ENCODE results near the gene KCNIP1.

Gene KCNIP1

DNA sequence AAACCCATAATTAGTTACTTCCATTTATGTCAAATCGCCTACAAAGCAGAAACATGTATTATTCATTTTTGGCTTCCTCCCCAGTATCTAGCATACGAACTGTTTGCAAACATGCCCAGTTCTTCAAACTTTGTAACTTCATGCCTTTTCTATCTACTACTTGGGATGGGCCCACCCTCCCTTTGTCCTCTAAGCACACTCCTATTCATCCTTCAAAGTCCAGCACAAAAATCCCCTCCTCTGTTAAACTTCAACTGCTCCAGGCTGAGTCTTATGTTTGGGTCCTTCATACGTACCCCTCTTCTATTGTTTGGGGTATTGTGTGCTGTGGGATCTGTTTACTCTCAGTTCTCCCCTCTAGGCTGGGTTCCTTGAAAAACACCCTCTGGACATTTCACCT lies 55.5 kb downstream of the KCNIP1 start:
- Histone ChIP-seq H3K4me1 (ENCODE audit: control insufficient read depth in 2 of 2, insufficient read depth in 2 of 2, low read length in 2 of 2) (no peaks in the 10 kb centered on the region), H3K9me3 (ENCODE audit: control insufficient read depth in 2 of 2, low read length in 2 of 2) (no peaks in the 10 kb centered on the region), H3K9ac (ENCODE audit: low read depth in 1 of 2, low read length in 2 of 2) (no peak overlapping the region), H3K27me3 (ENCODE audit: control insufficient read depth in 2 of 2, insufficient read depth in 2 of 2, low read length in 2 of 2) (no peaks in the 10 kb centered on the region), H3K27ac (ENCODE audit: low read depth in 2 of 2, low read length in 2 of 2) (no peak overlapping the region), H3K4me3 (ENCODE audit: low read length in 2 of 2) (no peak overlapping the region), H3K36me3 (ENCODE audit: control insufficient read depth in 2 of 2, insufficient read depth in 2 of 2, low read length in 2 of 2) (no peaks in the 10 kb centered on the region)

DNA sequence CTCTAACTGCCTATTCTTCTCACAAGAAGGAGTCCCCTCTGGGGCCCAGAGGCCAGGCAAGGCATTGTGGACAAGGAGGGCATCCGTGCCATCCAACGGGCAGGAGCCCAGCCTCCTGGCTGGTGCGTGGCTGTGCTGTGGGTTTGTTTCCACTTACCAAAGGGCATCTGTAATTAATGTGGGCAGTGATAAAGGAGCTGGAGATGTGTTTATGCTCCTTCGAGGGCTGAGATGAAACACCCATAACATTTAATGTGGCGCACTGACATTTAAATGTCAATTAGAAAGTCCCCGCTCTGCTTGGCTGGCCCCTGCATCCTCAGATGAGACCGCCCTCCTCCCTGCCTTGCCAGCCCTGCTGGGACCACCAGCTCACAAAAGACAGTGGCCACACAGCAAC lies 57.1 kb downstream of the KCNIP1 start:
- Histone ChIP-seq H3K36me3 (ENCODE audit: control insufficient read depth in 2 of 2, insufficient read depth in 2 of 2, low read length in 2 of 2) (no peaks in the 10 kb centered on the region), H3K4me1 (ENCODE audit: control insufficient read depth in 2 of 2, insufficient read depth in 2 of 2, low read length in 2 of 2) (no peaks in the 10 kb centered on the region), H3K9ac (ENCODE audit: low read depth in 1 of 2, low read length in 2 of 2) (no peak overlapping the region), H3K4me3 (ENCODE audit: low read length in 2 of 2) (no peak overlapping the region), H3K27me3 (ENCODE audit: control insufficient read depth in 2 of 2, insufficient read depth in 2 of 2, low read length in 2 of 2) (no peaks in the 10 kb centered on the region), H3K27ac (ENCODE audit: low read depth in 2 of 2, low read length in 2 of 2) (no peak overlapping the region), H3K9me3 (ENCODE audit: control insufficient read depth in 2 of 2, low read length in 2 of 2) (no peaks in the 10 kb centered on the region)

DNA sequence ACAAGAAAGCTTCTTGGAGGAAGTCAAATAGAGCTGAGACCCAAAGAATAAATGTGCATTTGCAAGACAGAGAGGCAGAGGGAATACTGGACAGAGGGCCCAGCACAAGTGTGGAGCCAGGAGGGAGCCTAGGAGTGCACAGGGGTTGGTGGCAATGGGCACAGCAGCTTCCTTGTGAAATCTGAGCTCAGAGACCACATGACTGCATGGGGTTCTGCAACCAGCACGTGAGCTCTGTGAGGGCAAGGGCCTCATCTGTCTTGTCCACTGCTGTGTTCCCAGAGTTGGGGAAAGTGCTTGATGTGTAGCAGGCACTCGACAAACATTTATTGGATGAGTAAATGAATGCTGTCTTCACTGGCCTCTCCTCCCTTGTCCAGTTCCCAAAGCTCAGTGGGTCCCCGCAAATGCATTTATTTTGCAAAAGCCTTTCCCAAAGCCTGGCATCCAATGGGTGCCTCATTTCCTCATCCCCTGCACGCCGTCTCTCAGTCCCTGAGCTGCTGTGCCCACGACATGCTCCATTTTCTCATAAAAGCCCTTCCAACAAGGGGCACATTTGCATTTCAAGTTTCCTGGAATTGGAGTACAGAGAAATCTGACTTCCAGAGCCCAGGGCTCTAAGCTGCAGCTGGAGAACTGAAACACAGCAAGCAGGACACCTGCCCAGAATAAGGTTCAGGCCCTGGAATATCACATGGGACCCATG lies 58.5 kb downstream of the KCNIP1 start:
- Histone ChIP-seq H3K4me3 (ENCODE audit: low read length in 2 of 2) (no peak overlapping the region), H3K9ac (ENCODE audit: low read depth in 1 of 2, low read length in 2 of 2) (no peak overlapping the region), H3K9me3 (ENCODE audit: control insufficient read depth in 2 of 2, low read length in 2 of 2) (no peaks in the 10 kb centered on the region), H3K4me1 (ENCODE audit: control insufficient read depth in 2 of 2, insufficient read depth in 2 of 2, low read length in 2 of 2) (no peaks in the 10 kb centered on the region), H3K27ac (ENCODE audit: low read depth in 2 of 2, low read length in 2 of 2) (no peak overlapping the region), H3K27me3 (ENCODE audit: control insufficient read depth in 2 of 2, insufficient read depth in 2 of 2, low read length in 2 of 2) (peaks cover 0 to 2% of the 10 kb centered on the region in 2 donors), H3K36me3 (ENCODE audit: control insufficient read depth in 2 of 2, insufficient read depth in 2 of 2, low read length in 2 of 2) (no peaks in the 10 kb centered on the region)

DNA sequence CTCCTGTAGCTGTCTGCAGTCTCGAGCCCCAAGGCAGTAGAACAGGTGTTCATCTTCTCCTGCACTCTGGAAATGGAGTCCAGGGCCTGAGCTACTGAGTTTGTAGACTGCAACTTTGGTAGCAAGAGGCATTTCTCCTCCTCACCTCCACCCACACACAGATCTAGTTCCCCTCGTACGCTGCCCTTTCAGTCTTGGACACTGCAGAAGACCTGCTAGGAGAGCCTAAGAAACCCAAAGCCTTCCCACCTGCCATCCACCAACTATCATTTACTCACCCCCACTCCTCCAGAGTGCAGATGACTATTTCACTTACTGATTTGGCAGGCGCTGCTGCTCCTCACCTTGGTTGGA lies 59.0 kb downstream of the KCNIP1 start:
- H3K36me3 ChIP-seq (ENCODE audit: control insufficient read depth in 2 of 2, insufficient read depth in 2 of 2, low read length in 2 of 2), result no peaks in the 10 kb centered on the region
- no peaks in the 10 kb centered on the region for H3K4me1 ChIP-seq (ENCODE audit: control insufficient read depth in 2 of 2, insufficient read depth in 2 of 2, low read length in 2 of 2)
- no peak overlapping the region for H3K9ac ChIP-seq (ENCODE audit: low read depth in 1 of 2, low read length in 2 of 2)
- H3K27ac ChIP-seq (ENCODE audit: low read depth in 2 of 2, low read length in 2 of 2), result no peak overlapping the region
- no peak overlapping the region for H3K4me3 ChIP-seq (ENCODE audit: low read length in 2 of 2)
- H3K9me3 ChIP-seq (ENCODE audit: control insufficient read depth in 2 of 2, low read length in 2 of 2), result no peaks in the 10 kb centered on the region
- peaks cover 0 to 2% of the 10 kb centered on the region in 2 donors for H3K27me3 ChIP-seq (ENCODE audit: control insufficient read depth in 2 of 2, insufficient read depth in 2 of 2, low read length in 2 of 2)

DNA sequence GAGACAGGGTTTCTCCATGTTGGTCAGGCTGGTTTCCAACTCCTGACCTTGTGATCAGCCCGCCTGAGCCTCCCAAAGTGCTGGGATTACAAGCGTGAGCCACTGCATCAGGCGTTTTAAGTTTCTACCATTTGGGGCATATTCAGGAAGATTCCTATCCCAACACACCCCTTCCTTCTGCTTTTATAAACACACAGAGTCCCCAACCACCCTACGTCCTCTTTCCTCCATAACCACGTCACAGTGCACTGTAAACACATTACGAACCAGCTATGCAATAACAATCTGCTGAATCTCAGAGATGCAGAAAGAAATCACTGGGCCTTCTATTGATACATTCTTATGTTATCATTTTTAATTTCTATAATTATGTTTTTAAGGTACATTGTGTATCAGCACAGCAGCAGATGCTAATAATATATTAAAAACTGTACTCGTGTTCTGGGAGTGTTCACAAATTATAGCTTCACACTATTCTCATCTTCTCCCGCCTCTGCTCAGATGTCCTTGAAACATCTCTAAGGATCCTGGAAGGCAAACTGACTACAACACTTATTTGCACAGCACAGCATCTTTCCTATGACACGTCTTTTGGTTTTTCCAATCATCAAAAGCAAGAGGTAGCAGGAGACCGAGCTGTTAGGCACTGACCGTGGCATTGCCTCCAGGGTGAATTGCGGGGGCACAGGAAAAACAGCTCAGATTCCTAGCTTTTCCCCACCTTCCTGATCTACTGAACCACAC lies 60.2 kb downstream of the KCNIP1 start:
- Histone ChIP-seq H3K4me3 (ENCODE audit: low read length in 2 of 2) (no peak overlapping the region), H3K9ac (ENCODE audit: low read depth in 1 of 2, low read length in 2 of 2) (no peak overlapping the region), H3K4me1 (ENCODE audit: control insufficient read depth in 2 of 2, insufficient read depth in 2 of 2, low read length in 2 of 2) (no peaks in the 10 kb centered on the region), H3K9me3 (ENCODE audit: control insufficient read depth in 2 of 2, low read length in 2 of 2) (no peaks in the 10 kb centered on the region), H3K27ac (ENCODE audit: low read depth in 2 of 2, low read length in 2 of 2) (no peak overlapping the region), H3K36me3 (ENCODE audit: control insufficient read depth in 2 of 2, insufficient read depth in 2 of 2, low read length in 2 of 2) (no peaks in the 10 kb centered on the region), H3K27me3 (ENCODE audit: control insufficient read depth in 2 of 2, insufficient read depth in 2 of 2, low read length in 2 of 2) (peaks cover 0 to 2% of the 10 kb centered on the region in 2 donors)

DNA sequence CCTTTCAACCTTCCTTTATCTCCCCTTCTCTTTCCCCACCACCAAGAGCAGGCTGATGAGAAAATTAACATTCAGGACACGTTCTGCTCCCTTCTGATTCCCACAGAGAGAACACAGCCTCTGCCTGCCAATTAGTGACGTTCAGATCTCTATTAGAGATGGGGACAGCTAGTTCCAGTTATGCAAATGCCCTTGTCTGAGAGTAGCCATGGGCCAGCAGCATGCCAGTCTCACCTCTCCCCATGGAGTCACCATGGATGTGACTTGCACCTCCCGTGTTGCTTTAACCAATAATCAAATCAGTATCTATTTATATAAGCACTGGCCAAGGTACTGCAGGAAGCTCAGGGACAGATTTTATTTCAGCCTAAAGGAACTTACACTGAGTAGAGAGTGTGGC lies 61.3 kb downstream of the KCNIP1 start:
- no peak overlapping the region for H3K27ac ChIP-seq (ENCODE audit: low read depth in 2 of 2, low read length in 2 of 2)
- H3K9ac ChIP-seq (ENCODE audit: low read depth in 1 of 2, low read length in 2 of 2), result no peak overlapping the region
- H3K4me1 ChIP-seq (ENCODE audit: control insufficient read depth in 2 of 2, insufficient read depth in 2 of 2, low read length in 2 of 2), result no peaks in the 10 kb centered on the region
- no peaks in the 10 kb centered on the region for H3K9me3 ChIP-seq (ENCODE audit: control insufficient read depth in 2 of 2, low read length in 2 of 2)
- H3K4me3 ChIP-seq (ENCODE audit: low read length in 2 of 2), result no peak overlapping the region
- no peaks in the 10 kb centered on the region for H3K36me3 ChIP-seq (ENCODE audit: control insufficient read depth in 2 of 2, insufficient read depth in 2 of 2, low read length in 2 of 2)
- H3K27me3 ChIP-seq (ENCODE audit: control insufficient read depth in 2 of 2, insufficient read depth in 2 of 2, low read length in 2 of 2), result peaks cover 0 to 2% of the 10 kb centered on the region in 2 donors

DNA sequence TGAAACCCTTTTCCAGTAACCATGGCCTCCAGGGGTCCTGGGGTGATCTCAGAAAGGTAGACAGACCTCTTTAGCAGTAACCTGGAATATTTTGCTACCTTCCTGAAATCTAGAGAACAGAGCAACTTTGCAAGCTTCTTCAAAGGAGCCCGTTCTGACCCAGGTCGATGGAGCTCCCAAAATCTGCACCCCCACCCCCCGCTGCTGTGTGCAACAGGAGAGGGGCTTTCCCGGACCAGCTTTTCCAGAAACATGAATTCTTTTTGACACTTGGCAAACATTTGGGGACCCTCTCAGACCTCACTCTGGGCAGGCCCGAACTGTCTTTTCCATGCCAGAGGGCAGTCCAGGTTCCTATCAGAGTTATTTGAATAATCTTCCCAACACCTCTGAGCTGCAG lies 65.3 kb downstream of the KCNIP1 start:
- Histone ChIP-seq H3K9ac (ENCODE audit: low read depth in 1 of 2, low read length in 2 of 2) (no peak overlapping the region), H3K27me3 (ENCODE audit: control insufficient read depth in 2 of 2, insufficient read depth in 2 of 2, low read length in 2 of 2) (peaks cover 4 to 5% of the 10 kb centered on the region in 2 donors), H3K36me3 (ENCODE audit: control insufficient read depth in 2 of 2, insufficient read depth in 2 of 2, low read length in 2 of 2) (no peaks in the 10 kb centered on the region), H3K27ac (ENCODE audit: low read depth in 2 of 2, low read length in 2 of 2) (no peak overlapping the region), H3K4me3 (ENCODE audit: low read length in 2 of 2) (no peak overlapping the region), H3K9me3 (ENCODE audit: control insufficient read depth in 2 of 2, low read length in 2 of 2) (no peaks in the 10 kb centered on the region), H3K4me1 (ENCODE audit: control insufficient read depth in 2 of 2, insufficient read depth in 2 of 2, low read length in 2 of 2) (no peaks in the 10 kb centered on the region)

DNA sequence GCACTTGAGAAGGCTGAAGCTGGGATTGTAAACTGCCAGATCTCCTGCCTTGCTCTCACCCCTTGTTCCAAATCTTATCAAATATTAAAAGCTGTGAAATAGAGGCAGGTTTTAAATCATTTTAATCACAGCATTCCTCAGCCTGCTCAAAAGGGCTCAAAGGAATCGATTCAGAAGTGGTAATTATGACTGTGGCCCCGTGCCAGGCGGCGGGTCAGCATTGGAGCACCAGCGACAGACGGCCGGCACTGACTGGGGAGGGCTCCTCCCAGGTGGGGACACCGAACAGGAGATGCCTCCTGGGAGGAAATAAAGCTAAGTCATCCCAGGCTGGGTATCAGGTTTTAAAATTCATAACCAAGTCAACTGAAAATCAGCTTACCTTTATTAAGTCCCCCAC lies 66.7 kb downstream of the KCNIP1 start:
- Histone ChIP-seq H3K36me3 (ENCODE audit: control insufficient read depth in 2 of 2, insufficient read depth in 2 of 2, low read length in 2 of 2) (no peaks in the 10 kb centered on the region), H3K9ac (ENCODE audit: low read depth in 1 of 2, low read length in 2 of 2) (no peak overlapping the region), H3K27ac (ENCODE audit: low read depth in 2 of 2, low read length in 2 of 2) (no peak overlapping the region)

DNA sequence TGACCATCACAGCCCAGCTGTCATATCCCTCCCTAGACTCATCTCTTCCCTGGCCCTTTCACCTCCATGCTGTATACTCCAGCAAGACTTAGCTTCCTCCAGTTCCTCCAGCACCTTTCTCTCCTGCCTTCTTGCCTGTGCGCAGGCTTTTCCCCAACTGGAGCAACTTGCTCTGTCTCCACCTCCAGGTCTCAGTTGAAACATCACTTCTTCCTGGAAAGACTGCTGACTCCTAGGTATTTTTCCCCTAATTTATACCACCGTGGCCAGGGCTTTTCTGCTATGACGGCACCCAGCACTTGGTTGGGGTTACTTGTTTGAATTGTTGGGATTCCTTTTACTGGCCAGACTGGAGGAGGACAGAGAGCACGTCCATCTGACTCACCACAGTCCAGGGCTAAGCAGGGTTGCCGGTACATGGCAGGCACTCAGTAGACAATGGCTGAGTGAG lies 67.5 kb downstream of the KCNIP1 start:
- no peaks in the 10 kb centered on the region for H3K4me1 ChIP-seq (ENCODE audit: control insufficient read depth in 2 of 2, insufficient read depth in 2 of 2, low read length in 2 of 2)
- no peak overlapping the region for H3K4me3 ChIP-seq (ENCODE audit: low read length in 2 of 2)
- no peak overlapping the region for H3K9ac ChIP-seq (ENCODE audit: low read depth in 1 of 2, low read length in 2 of 2)
- no peak overlapping the region for H3K27ac ChIP-seq (ENCODE audit: low read depth in 2 of 2, low read length in 2 of 2)
- no peaks in the 10 kb centered on the region for H3K9me3 ChIP-seq (ENCODE audit: control insufficient read depth in 2 of 2, low read length in 2 of 2)
- H3K27me3 ChIP-seq (ENCODE audit: control insufficient read depth in 2 of 2, insufficient read depth in 2 of 2, low read length in 2 of 2), result peaks cover 4 to 5% of the 10 kb centered on the region in 2 donors
- no peaks in the 10 kb centered on the region for H3K36me3 ChIP-seq (ENCODE audit: control insufficient read depth in 2 of 2, insufficient read depth in 2 of 2, low read length in 2 of 2)

More for the DNA sequence above, 66.7 kb downstream of the KCNIP1 start:
- Histone ChIP-seq H3K4me3 (ENCODE audit: low read length in 2 of 2) (no peak overlapping the region), H3K9me3 (ENCODE audit: control insufficient read depth in 2 of 2, low read length in 2 of 2) (no peaks in the 10 kb centered on the region), H3K27me3 (ENCODE audit: control insufficient read depth in 2 of 2, insufficient read depth in 2 of 2, low read length in 2 of 2) (peaks cover 4 to 5% of the 10 kb centered on the region in 2 donors), H3K4me1 (ENCODE audit: control insufficient read depth in 2 of 2, insufficient read depth in 2 of 2, low read length in 2 of 2) (no peaks in the 10 kb centered on the region)

Data from mucosa of rectum (tissue), 2 donors.